T-helper 9 cell (primary cell): ENCODE measurements around the gene GALNT14.

Experiments
- DNase-seq: peaks from one replicate; pipeline ENCODE4 v3.0.0-alpha.2; 2020

The GALNT14 gene

DNA sequence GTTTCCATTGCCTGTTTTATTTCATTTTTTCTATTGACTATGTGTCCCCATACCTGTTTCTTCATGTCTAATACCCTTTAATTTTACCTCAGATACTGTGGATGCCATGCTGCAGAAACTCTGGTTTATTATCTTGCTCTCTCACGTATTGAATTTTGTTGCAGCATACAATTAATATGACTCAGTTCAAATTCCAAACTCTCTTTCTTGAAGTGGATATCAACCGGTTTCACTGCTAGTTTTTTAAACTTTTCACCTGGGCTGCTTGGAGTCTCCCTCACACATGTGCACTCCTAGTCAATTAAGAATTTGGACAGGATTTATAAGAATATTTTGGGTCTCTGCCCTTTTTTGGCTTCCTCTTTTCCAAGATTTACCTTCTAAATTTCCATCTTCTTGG, 260.4 kb downstream of the GALNT14 start:
- DNase-seq = no peak

DNA sequence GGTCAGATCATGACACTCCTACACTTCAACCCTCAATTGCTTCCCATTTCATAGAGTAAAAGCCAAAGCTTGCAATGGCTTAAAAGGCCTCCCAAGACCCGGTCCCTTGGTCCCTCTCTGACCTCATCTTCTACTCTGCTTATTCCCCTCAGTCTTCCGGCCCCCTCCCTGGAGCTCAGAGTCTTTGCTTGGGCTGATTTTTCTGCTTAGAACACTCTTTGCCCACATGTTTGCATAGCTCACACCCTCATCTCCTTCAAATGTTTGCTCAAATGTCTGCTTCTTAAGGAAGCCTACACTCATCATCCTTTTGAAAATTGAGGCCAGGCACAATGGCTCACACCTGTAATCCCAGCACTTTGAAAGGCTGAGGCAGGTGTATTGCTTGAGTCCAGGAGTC, 265.4 kb downstream of the GALNT14 start:
- DNase-seq = no peak

DNA sequence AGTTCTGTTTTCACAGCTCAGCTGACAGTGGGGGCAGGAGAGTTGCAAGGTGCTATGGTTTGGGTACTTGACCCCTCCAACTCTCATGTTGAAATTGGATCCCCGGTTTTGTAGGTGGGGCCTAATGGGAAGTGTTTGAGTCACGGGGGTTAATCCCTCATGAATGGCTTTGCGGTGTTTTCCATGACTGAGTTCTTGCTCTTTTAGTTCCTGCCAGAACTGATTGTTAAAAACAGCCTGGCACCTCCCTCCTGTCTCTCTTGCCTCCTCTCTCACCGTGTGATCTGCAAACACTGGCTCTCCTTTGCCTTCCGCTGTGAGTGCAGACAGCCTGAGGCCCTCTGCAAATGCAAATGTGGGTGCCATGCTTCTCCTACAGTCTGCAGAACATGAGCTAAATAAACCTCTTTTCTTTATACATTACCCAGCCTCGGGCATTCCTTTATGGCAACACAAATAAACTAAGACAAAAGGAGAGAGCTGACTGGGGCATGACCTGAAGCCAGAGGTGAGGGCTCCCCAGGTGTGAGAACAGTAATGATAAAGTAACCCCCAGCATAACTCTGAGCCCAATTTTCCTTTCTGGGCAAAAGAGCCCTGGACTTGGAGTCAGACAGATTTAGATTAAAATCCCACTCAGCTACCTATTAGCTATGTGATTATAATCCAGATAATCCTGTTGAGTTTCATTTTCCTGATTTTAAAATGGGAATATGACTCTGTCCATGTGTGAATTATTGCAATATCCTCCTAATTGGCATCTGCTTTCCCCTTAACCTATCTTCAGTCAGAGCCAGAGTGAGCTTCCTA, 266.1 kb downstream of the GALNT14 start:
- DNase-seq = no peak

DNA sequence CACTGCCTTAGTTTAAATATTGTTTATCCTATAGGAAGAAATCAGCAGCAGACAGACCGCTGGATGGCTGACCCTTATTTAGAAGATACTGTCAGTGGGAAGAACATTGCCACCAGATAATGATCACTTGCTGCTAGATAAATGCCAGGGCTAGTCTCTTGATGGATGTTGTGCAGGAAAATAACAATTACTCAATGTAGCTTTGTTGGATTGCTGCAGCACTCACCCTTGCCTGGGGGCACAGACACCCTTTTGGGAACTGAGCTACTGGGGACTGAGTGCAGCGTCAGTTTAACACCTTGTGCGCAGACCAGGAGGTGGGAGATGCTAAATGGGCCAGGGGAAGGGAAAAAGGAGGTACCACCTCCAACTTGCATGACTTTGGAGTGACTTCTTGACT, 266.8 kb downstream of the GALNT14 start:
- DNase-seq = no peak

DNA sequence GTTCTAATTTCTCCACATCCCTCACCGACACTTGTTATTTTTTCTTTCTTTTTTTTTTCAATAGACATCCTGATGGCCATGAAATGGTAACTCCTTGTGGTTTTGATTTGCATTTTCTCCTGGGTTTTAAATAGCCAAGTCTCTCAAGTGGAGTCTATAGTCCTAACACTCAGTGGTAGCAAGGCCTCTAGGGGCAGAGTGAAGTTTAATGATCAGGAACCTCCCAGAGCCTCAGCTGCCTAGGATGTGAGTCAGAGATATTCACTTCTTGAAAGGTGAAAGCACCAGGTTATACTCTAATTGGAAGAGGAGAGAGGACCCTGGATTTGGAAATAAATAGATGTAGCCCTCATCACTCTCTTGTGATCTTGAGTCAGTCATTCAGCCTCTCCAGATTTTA, 268.3 kb downstream of the GALNT14 start:
- DNase-seq = no peak

DNA sequence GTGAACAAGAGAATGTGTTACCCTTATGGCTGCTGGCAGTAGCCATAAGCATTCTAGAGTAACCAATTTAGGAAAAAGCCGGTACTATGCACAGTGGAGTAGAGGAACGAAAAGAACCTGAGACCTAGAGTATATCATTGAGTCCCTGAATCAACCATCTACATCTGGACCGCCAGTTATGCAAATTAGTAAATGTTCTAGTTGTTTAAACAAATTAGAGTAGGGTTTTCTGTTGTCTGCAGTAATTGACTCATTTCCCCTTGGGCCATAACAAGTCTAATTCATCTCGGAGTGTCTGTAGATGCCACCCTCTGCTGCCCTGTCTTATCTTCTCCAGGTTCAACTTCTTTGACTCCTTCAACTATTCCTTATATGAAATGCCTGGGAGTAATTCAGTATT, 270.9 kb downstream of the GALNT14 start:
- DNase-seq = no peak

DNA sequence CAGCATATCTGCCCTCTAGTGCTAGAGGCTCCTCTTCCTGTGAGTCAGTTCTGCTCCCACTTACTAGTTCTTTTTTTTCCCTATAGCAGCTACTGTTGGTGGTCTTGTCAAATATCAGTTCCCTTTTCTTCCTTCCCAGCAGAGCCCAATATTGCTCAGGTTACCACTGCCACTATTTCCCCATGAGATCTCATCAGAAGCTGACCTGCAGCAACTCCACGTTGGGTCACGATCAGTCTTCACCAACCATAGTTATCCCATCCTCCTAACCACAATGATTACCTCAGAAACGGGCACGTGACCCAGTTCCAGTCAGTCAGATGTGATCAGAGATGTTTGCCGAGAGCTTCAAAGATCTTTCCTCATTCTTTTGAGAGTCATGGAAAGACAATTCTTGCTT, 271.3 kb downstream of the GALNT14 start:
- DNase-seq = no peak

DNA sequence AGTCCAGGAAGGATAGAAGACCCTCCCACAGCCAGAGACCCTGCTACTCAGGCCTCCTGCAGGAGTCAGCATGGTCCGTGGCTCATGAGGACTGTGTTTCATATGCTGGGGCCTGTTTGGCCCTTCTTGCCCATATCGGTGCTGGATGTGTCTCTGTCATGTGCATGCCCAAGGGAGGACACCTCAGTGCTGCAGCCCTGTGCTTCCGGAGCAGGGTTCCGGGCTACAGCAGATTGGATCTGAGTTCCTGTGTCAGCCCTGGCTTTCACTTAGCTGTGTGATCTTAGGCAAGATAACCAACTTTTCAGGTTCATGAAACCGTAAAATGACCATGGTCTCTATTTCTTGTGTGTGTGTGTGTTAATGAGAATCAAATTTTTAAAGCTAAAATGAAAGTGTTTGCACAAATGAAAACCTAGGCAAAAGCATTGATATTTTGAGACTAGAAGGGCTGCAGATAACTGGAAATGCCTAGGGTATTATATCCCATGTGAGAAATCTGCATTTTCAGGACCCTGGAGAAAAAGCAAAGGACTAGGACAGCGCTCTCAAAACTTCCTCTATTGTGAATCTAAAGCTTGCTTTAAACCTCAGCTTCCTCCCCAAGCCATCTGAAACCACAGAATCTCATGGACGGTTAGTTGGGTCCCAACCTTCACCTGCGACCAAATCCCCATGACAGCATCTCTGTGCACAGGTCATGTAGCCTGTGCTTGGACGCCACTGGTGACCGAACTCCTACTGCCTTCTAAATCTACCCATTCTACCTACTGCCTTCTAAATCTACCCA, 272.2 kb downstream of the GALNT14 start:
- no peak for DNase-seq

DNA sequence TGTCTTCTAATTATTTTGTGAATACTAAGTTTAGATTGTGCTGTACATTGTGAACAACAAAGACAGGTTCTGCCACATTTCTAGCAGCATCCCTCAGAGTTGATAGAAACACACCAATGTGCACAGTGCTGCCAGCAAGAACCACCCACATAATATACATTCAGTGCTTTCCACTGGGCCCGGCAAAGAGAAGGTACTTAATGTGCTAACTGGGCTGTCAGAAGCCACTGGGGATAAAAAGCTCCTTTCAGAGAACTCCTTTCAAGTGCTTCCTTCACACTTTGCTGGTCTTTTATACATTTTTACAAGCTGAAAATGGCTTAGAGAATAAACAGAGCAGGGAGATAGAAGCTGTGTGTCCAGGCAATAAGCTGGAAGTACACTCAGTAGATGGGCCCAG, 273.0 kb downstream of the GALNT14 start:
- no peak for DNase-seq

DNA sequence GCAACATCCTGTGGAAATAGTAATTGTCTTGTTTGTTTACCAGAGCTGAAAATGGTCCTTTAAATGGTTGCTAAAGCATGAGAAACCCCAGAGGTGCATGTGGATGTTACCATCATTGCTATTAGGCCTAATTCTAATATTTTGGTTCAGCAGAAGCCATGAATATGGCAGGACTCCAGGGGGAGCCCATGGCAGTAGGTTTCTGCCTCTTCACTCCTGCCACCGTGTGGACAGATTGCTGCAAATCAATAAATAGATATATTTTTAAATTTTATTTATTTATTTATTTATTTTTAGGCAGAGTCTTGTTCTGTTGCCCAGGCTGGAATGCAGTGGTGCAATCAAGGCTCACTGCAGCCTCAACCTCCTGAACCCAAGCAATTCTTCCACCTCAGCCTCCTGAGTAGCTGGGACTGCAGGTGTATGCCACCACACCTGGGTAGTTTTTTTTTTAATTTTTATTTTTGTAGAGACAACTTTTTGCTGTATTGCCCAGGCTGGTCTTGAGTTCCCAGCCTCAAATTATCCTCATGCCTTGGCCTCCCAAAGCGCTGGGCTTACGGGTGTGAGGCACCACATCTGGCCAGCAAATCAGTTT, 276.1 kb downstream of the GALNT14 start:
- peak; percentile 22 for DNase-seq

DNA sequence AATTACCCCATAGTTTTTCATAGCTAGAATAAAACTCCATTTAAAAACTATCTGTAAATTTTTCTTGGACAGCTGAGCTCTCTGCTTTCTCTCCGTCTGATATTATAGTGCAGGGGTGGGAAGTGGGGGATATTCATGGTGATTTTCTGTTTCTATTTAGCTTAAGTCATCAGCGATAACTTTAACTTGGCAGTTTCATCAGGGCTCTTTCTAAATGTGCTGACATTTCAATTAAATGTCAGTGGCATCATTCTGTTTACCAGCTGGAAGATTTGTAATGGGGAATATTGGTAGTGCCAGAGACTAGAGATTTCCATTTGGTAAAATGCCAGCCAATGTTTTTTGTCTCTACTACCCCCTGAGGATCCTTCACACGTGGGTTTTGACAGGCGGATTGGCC, 277.5 kb downstream of the GALNT14 start:
- no peak for DNase-seq
